Tongue (tissue), 2 donors: ENCODE measurements around the gene SERPINB10. TPM values are rescaled to one million over a fixed set of nuclear protein-coding genes. Genes with fewer than 3 reads are reported as not detected.

Experiments
- DNase-seq: peaks from one replicate; pipeline ENCODE4 v3.0.0-alpha.2; 2015
- total RNA-seq: library from RNA; depleted of rRNA; stranded (reverse); fragments of >200 nt; gene quantifications from one replicate; pipeline ENCODE4 v1.2.3, GENCODE V29; 2014

Gene SERPINB10
- total RNA-seq, 1 donor from 2014 or later: 7.0 TPM

DNA sequence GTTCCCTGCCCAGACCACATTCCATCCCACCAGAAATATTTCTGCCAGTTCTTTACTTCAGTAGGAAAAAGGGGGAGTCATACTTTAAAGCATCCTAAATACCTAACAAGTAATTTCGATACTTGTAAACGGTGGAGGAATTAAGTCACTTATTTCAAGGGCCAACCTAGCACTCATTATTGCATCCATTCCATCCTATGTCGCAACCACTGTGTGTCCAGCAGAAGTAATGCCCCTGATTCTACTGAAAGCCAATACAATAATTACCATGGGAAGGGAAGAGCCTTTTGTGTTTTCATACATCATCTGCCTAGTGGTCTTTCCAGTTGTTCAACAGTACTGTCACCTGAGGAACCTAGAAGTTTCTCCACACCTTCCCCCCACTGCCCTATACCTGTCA is 74.6 kb downstream of the SERPINB10 start:
- no peak for DNase-seq

Other genes starting within 250 kb of the SERPINB10 start
- 1.3 TPM for gene SERPINB3, start 246.1 kb upstream of the SERPINB10 start, total RNA-seq
- 1.0 TPM for gene SERPINB11, start 205.0 kb upstream of the SERPINB10 start, total RNA-seq
- 0.72 TPM for gene SERPINB7, start 132.5 kb upstream of the SERPINB10 start, total RNA-seq
- gene SERPINB2, start 20.3 kb upstream of the SERPINB10 start, total RNA-seq: 9.7 TPM
- gene HMSD, start 41.3 kb downstream of the SERPINB10 start, total RNA-seq: not detected
- 4.6 TPM for gene SERPINB8, start 62.1 kb downstream of the SERPINB10 start, total RNA-seq
- not detected for gene LINC00305, start 241.1 kb downstream of the SERPINB10 start, total RNA-seq